ENCODE measurements around the gene CDC73.

The CDC73 gene

DNA sequence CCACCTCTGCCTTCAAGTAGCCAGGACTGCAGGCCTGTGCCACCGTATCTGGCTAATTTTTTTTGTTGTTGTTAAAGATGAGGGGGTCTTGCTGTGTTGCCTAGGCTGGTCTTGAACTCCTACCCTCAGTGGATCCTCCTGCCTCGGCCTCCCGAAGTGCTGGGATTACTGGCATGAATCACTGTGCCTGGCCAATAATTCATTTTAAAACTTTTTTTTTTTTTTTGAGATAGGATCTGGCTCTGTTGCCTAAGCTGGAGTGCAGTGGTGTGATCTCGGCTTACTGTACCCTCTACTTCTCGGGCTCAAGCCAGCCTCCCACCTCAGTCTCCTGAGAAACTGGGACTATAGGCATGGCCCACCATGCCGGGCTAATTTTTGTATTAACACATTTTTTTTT lies 3.5 kb downstream of the CDC73 start:
- DNase-seq (ENCODE audit: extremely low read depth, low read depth): no peak
- TF ChIP-seq, protein P1, sequence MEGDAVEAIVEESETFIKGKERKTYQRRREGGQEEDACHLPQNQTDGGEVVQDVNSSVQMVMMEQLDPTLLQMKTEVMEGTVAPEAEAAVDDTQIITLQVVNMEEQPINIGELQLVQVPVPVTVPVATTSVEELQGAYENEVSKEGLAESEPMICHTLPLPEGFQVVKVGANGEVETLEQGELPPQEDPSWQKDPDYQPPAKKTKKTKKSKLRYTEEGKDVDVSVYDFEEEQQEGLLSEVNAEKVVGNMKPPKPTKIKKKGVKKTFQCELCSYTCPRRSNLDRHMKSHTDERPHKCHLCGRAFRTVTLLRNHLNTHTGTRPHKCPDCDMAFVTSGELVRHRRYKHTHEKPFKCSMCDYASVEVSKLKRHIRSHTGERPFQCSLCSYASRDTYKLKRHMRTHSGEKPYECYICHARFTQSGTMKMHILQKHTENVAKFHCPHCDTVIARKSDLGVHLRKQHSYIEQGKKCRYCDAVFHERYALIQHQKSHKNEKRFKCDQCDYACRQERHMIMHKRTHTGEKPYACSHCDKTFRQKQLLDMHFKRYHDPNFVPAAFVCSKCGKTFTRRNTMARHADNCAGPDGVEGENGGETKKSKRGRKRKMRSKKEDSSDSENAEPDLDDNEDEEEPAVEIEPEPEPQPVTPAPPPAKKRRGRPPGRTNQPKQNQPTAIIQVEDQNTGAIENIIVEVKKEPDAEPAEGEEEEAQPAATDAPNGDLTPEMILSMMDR (IDR thresholded peaks at IDR 0.05; ENCODE audit: low read depth, low read length): no peak

DNA sequence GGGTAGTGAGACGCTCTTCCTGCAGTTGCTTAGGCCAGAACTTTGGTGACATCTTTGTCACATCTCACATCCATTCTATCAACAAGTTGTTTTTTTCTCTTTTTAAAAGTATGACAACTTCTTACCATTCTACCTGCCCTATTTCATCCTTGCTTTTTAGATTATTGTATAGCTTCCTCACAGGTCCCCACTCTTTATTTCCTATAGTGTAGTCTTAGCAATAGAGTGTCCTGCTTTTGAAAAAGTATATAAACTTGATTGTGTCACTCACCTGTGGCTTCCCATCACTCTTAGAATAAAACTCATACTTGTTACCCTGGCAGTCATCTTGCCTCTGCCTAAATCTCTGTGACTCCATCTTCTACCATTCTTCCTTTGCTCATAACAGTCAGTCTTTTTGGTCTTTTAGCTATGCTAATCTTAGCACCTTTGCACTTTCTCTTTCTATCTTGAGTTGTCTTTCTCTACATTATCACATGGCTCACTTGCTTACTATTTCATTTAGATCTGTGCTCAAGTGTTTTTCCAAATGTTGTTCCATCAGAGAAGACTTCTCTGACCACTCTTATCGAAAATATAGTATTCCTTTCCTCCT lies 9.5 kb downstream of the CDC73 start:
- TF ChIP-seq, protein P1 (IDR thresholded peaks at IDR 0.05; ENCODE audit: low read depth, low read length): no peak

DNA sequence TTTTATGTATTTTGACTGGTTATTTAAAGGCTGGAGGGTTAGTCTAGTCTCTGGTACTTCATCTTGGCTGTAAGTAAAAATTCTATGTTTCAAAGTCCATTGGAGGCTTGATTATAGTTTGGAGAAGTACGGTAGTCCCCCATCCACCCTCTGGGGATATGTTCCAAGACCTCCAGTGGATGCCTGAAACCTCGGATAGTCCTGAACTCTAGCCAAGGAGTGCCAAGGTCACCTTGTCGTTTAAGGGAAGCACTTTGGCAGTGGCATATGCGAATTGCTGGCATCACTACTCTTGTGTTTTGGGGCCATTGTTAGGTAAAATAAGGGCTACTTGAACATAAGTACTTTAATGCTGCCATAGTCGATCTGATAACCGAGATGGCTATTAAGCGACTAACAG lies 18.4 kb downstream of the CDC73 start:
- TF ChIP-seq, protein P1 (IDR thresholded peaks at IDR 0.05; ENCODE audit: low read depth, low read length): no peak
- no peak for DNase-seq (ENCODE audit: extremely low read depth, low read depth)

More for the DNA sequence above, 9.5 kb downstream of the CDC73 start:
- DNase-seq (ENCODE audit: extremely low read depth, low read depth): no peak

DNA sequence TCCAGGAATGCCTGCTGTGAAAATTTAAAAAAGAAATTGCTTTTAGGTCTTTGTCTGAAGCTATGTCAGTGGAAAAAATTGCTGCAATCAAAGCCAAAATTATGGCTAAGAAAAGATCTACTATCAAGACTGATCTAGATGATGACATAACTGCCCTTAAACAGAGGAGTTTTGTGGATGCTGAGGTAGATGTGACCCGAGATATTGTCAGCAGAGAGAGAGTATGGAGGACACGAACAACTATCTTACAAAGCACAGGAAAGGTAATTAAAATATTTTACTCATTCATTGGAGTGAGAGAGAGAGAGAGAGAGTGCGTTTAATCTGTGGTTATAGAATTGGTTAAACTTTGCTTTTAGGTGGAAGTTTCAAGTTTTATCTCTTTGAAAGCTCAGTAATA lies 20.0 kb downstream of the CDC73 start:
- TF ChIP-seq, protein P1 (IDR thresholded peaks at IDR 0.05; ENCODE audit: low read depth, low read length): no peak
- no peak for DNase-seq (ENCODE audit: extremely low read depth, low read depth)

DNA sequence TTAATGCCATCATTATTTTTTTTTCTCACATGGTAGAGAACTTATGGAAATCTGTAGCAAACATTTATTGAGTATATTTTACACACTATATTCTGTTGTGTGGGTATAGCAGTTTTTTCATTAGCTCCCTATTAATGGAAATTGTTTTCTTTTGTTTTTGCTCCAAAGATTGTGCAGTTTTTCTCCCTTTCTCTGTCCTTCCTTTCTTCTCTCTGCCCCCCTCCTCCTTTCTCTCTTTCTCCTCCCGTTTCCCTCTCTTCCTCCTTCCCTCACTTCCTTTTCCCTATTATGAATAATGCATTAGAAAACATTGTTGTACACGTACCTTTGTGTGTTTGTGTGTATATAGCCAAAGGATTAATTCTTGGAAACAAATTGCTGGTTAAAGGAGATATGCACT lies 20.6 kb downstream of the CDC73 start:
- TF ChIP-seq, protein P1 (IDR thresholded peaks at IDR 0.05; ENCODE audit: low read depth, low read length): no peak
- no peak for DNase-seq (ENCODE audit: extremely low read depth, low read depth)

DNA sequence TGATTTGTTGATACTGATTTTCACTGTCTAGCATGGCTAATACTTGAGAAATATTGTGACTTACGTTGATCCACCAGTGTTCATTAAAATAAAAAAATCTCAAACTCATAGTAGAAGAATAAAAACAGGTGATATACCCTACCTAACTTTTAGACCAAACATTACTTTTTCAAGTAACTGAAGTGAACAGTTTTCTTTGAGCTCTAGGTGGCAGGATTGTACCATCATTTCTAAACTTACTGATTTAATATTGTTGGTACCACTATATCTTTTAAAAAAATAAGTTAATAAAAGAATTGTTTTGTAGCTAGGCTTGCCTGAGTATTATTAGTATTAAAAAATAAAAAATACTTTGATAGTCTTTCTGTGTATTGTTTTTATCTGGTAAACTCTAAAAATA lies 21.5 kb downstream of the CDC73 start:
- TF ChIP-seq, protein P1 (IDR thresholded peaks at IDR 0.05; ENCODE audit: low read depth, low read length): no peak; the same call in 1 of the 2 replicates
- no peak for DNase-seq (ENCODE audit: extremely low read depth, low read depth)

DNA sequence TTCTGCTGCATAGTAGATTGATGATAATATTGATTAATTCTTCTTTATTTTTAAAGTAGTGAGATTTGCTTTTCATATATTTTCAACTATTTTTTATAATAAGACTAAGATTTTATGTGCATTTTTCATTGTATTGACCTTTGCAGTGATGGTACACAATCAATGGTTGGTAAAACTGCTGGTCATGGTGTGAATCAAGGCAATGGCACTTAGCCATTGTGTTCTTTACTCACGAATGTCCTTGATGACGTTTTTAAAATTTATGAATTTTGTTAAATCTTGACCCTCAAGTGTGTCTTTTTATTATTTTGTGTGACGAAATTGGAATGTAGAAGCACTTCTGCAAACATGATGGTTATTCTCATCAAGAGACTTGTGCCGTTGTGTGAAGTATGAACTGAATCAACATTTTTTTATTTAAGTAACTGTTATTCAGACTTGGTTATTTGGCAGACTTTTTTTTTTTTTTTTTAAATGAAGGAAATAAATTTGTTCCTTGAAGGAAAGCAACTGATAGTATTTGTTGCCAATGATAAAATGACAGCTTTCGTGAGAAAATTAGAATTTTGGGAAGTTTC lies 22.6 kb downstream of the CDC73 start:
- no peak for DNase-seq (ENCODE audit: extremely low read depth, low read depth)
- TF ChIP-seq, protein P1 (IDR thresholded peaks at IDR 0.05; ENCODE audit: low read depth, low read length): no peak

All from AG09319 (cell line).